ENCODE results near the gene TNFRSF12A. TPM values are rescaled to one million over a fixed set of nuclear protein-coding genes. Genes with fewer than 3 reads are reported as not detected.

Gene TNFRSF12A
- total and polyA plus RNA-seq, 9 of the 15 experiments (the other 6 are each of a cell fraction or from before 2014, with no cell fraction given): 0.41 to 61.8 (median 26.5) TPM

DNA sequence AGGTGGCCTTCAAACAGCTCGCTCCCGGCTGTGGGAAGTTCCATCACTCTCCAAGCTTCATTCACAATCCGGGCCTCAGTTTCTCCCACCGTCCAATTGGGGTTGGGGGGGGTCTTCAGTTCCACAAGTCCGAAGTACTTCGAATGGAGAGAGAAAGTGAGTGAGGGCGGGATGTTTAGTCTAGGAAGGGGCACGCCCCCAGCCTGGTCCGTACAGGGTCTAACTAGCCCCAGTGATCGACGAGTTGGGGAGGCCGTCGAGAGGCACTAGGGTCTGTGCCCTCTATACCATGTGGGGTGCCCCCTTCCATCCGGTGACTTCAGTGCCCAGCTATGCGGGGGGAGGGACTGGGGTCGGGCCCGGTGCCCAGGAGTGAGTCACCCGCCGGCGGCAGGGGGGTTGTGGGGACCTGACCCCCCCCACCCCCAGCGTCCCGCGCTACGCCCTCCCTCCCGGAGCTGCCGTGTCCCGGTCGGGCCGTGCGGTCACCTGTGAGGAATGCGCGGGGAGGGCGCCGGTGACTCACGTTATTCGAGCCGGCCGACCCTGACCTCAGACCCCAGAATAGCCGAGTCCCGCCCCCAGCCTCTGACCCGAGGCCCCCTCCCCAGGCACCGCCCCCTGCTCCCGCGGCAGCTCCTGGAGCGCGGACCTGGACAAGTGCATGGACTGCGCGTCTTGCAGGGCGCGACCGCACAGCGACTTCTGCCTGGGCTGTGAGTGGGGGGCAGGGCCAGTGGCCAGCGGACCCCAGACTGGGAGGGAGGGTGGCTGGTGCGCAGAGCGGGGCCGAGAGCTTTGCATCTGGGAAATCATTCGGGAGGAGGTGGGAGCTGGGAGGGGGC, 658 bp downstream of the TNFRSF12A start (continued):
- TF ChIP-seq, protein P1, sequence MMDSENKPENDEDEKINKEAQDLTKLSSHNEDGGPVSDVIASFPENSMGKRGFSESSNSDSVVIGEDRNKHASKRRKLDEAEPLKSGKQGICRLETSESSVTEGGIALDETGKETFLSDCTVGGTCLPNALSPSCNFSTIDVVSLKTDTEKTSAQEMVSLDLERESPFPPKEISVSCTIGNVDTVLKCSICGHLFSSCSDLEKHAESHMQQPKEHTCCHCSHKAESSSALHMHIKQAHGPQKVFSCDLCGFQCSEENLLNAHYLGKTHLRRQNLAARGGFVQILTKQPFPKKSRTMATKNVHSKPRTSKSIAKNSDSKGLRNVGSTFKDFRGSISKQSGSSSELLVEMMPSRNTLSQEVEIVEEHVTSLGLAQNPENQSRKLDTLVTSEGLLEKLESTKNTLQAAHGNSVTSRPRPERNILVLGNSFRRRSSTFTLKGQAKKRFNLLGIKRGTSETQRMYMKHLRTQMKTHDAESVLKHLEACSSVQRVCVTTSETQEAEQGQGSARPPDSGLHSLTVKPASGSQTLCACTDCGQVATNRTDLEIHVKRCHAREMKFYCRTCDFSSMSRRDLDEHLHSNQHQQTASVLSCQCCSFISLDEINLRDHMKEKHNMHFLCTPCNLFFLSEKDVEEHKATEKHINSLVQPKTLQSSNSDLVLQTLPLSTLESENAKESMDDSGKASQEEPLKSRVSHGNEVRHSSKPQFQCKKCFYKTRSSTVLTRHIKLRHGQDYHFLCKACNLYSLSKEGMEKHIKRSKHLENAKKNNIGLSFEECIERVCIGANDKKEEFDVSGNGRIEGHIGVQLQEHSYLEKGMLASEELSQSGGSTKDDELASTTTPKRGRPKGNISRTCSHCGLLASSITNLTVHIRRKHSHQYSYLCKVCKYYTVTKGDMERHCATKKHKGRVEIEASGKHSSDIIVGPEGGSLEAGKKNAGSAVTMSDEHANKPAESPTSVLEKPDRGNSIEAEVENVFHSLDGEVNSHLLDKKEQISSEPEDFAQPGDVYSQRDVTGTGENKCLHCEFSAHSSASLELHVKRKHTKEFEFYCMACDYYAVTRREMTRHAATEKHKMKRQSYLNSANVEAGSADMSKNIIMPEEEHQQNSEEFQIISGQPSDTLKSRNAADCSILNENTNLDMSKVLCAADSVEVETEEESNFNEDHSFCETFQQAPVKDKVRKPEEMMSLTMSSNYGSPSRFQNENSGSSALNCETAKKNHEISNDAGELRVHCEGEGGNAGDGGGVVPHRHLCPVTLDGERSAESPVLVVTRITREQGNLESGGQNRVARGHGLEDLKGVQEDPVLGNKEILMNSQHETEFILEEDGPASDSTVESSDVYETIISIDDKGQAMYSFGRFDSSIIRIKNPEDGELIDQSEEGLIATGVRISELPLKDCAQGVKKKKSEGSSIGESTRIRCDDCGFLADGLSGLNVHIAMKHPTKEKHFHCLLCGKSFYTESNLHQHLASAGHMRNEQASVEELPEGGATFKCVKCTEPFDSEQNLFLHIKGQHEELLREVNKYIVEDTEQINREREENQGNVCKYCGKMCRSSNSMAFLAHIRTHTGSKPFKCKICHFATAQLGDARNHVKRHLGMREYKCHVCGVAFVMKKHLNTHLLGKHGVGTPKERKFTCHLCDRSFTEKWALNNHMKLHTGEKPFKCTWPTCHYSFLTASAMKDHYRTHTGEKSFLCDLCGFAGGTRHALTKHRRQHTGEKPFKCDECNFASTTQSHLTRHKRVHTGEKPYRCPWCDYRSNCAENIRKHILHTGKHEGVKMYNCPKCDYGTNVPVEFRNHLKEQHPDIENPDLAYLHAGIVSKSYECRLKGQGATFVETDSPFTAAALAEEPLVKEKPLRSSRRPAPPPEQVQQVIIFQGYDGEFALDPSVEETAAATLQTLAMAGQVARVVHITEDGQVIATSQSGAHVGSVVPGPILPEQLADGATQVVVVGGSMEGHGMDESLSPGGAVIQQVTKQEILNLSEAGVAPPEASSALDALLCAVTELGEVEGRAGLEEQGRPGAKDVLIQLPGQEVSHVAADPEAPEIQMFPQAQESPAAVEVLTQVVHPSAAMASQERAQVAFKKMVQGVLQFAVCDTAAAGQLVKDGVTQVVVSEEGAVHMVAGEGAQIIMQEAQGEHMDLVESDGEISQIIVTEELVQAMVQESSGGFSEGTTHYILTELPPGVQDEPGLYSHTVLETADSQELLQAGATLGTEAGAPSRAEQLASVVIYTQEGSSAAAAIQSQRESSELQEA (IDR thresholded peaks at IDR 0.05; ENCODE audit: low read depth): no peak
- TF ChIP-seq ZNF436 (CRISPR knock-in tag; IDR thresholded peaks at IDR 0.05): no peak
- no peak for TF ChIP-seq GATAD2A (IDR thresholded peaks at IDR 0.05)
- TF ChIP-seq SMARCE1 (IDR thresholded peaks at IDR 0.05): peak; percentile 85
- TF ChIP-seq MAZ (CRISPR knock-in tag; conservative IDR thresholded peaks at IDR 0.05 in 1 of 2, IDR thresholded peaks at IDR 0.05 in 1 of 2): peak in 1 of 2 experiments; percentile 56; a peak in 2 of 4 replicates
- TF ChIP-seq RBM39 (optimal IDR thresholded peaks at IDR 0.05; ENCODE audit: low read depth, low read length): peak; percentile 50
- TF ChIP-seq MEF2D (tag; conservative IDR thresholded peaks at IDR 0.05; ENCODE audit: low read depth): no peak
- TF ChIP-seq KAT2B (IDR thresholded peaks at IDR 0.05; ENCODE audit: low read depth, low read length): no peak
- no peak for TF ChIP-seq ZFP1 (CRISPR knock-in tag; IDR thresholded peaks at IDR 0.05)
- TF ChIP-seq KLF13 (tag; IDR thresholded peaks at IDR 0.05; ENCODE audit: borderline replicate concordance, low read depth): peak; percentile 53; the same call in 1 of the 2 replicates
- TF ChIP-seq WHSC1 (IDR thresholded peaks at IDR 0.05; ENCODE audit: low read length): no peak
- TF ChIP-seq ZBTB7A (IDR thresholded peaks at IDR 0.05; ENCODE audit: borderline replicate concordance, control insufficient read depth, low read depth, low read length): peak; percentile 78
- TF ChIP-seq, protein P2, sequence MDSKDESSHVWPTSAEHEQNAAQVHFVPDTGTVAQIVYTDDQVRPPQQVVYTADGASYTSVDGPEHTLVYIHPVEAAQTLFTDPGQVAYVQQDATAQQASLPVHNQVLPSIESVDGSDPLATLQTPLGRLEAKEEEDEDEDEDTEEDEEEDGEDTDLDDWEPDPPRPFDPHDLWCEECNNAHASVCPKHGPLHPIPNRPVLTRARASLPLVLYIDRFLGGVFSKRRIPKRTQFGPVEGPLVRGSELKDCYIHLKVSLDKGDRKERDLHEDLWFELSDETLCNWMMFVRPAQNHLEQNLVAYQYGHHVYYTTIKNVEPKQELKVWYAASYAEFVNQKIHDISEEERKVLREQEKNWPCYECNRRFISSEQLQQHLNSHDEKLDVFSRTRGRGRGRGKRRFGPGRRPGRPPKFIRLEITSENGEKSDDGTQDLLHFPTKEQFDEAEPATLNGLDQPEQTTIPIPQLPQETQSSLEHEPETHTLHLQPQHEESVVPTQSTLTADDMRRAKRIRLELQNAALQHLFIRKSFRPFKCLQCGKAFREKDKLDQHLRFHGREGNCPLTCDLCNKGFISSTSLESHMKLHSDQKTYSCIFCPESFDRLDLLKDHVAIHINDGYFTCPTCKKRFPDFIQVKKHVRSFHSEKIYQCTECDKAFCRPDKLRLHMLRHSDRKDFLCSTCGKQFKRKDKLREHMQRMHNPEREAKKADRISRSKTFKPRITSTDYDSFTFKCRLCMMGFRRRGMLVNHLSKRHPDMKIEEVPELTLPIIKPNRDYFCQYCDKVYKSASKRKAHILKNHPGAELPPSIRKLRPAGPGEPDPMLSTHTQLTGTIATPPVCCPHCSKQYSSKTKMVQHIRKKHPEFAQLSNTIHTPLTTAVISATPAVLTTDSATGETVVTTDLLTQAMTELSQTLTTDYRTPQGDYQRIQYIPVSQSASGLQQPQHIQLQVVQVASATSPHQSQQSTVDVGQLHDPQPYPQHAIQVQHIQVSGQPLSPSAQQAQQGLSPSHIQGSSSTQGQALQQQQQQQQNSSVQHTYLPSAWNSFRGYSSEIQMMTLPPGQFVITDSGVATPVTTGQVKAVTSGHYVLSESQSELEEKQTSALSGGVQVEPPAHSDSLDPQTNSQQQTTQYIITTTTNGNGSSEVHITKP (IDR thresholded peaks at IDR 0.05; ENCODE audit: partially characterized antibody): no peak
- peak; percentile 22 for TF ChIP-seq BRD9 (IDR thresholded peaks at IDR 0.05; ENCODE audit: low read depth, partially characterized antibody)
- TF ChIP-seq PHTF2 (CRISPR knock-in tag; IDR thresholded peaks at IDR 0.05): no peak

Data from K562 (cell line).